ENCODE measurements around the gene SURF1.

- TF ChIP-seq NONO (IDR thresholded peaks at IDR 0.05; ENCODE audit: low read depth in 2 of 2, low read length in 1 of 2) (no peak), ATF1 (CRISPR knock-in tag; IDR thresholded peaks at IDR 0.05) (no peak), ATF1 (tag; IDR thresholded peaks at IDR 0.05) (no peak), TEAD2 (tag; IDR thresholded peaks at IDR 0.05) (no peak), NR3C1 (CRISPR knock-in tag; IDR thresholded peaks at IDR 0.05) (no peak), MAFG (tag; conservative IDR thresholded peaks at IDR 0.05) (no peak), PRDM10 (IDR thresholded peaks at IDR 0.05; ENCODE audit: partially characterized antibody) (no peak)
- TF ChIP-seq, protein P1, sequence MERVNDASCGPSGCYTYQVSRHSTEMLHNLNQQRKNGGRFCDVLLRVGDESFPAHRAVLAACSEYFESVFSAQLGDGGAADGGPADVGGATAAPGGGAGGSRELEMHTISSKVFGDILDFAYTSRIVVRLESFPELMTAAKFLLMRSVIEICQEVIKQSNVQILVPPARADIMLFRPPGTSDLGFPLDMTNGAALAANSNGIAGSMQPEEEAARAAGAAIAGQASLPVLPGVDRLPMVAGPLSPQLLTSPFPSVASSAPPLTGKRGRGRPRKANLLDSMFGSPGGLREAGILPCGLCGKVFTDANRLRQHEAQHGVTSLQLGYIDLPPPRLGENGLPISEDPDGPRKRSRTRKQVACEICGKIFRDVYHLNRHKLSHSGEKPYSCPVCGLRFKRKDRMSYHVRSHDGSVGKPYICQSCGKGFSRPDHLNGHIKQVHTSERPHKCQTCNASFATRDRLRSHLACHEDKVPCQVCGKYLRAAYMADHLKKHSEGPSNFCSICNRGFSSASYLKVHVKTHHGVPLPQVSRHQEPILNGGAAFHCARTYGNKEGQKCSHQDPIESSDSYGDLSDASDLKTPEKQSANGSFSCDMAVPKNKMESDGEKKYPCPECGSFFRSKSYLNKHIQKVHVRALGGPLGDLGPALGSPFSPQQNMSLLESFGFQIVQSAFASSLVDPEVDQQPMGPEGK (CRISPR knock-in tag; IDR thresholded peaks at IDR 0.05; ENCODE audit: borderline replicate concordance), result no peak
Observed at GRCh38 chr9:133394687-133395271, 38.5 kb upstream of the SURF1 start.
